COLO668 (cell line): ENCODE results near the gene SLC6A11.
A peak's percentile ranks its signal among the peaks of the same experiment; 100 is the strongest.

Experiments
- DNase-seq: peaks from one replicate; lab custom pipeline; 2025; ENCODE audit not compliant: unreplicated experiment; lab: John Stamatoyannopoulos, UW

The SLC6A11 gene

GRCh38 chr3:10950476-10951294 lies 134.7 kb downstream of the SLC6A11 start:
- no peak for DNase-seq

- no peak for DNase-seq
Observed at GRCh38 chr3:10951295-10951926, 135.4 kb downstream of the SLC6A11 start.

- no peak for DNase-seq
Observed at GRCh38 chr3:10952525-10952924, 136.5 kb downstream of the SLC6A11 start.

GRCh38 chr3:10954740-10955139 lies 138.7 kb downstream of the SLC6A11 start:
- no peak for DNase-seq

GRCh38 chr3:10955711-10956453 lies 139.9 kb downstream of the SLC6A11 start:
- DNase-seq, result no peak

GRCh38 chr3:10956531-10956930 lies 140.5 kb downstream of the SLC6A11 start:
- no peak for DNase-seq

GRCh38 chr3:10956986-10957385 lies 141.0 kb downstream of the SLC6A11 start:
- DNase-seq, result no peak

GRCh38 chr3:10957976-10958749 lies 142.1 kb downstream of the SLC6A11 start:
- DNase-seq, result peak; percentile 9

GRCh38 chr3:10960255-10960654 lies 144.2 kb downstream of the SLC6A11 start:
- no peak for DNase-seq

GRCh38 chr3:10961921-10962320 lies 145.9 kb downstream of the SLC6A11 start:
- no peak for DNase-seq

GRCh38 chr3:10962481-10963036 lies 146.5 kb downstream of the SLC6A11 start:
- DNase-seq, result no peak

- DNase-seq, result no peak
Observed at GRCh38 chr3:10964537-10965167, 148.6 kb downstream of the SLC6A11 start.

- DNase-seq, result no peak
Observed at GRCh38 chr3:10968401-10968800, 152.4 kb downstream of the SLC6A11 start.

GRCh38 chr3:10970306-10970960 lies 154.4 kb downstream of the SLC6A11 start:
- DNase-seq, result no peak

GRCh38 chr3:10972072-10972782 lies 156.2 kb downstream of the SLC6A11 start:
- DNase-seq, result no peak

- no peak for DNase-seq
Observed at GRCh38 chr3:10973046-10973595, 157.1 kb downstream of the SLC6A11 start.

GRCh38 chr3:10974131-10974530 lies 158.1 kb downstream of the SLC6A11 start:
- DNase-seq, result no peak

- DNase-seq, result no peak
Observed at GRCh38 chr3:10974746-10975375, 158.8 kb downstream of the SLC6A11 start.
